H1 (cell line): Measurements from ENCODE around the gene NLRP8.

ENCODE experiments used
- ATF3 ChIP-seq: IDR thresholded peaks from 2 replicates; pipeline ENCODE4 v1.6.1; 2011; ENCODE audit warnings: low read depth, mild to moderate bottlenecking, low read length; ENCODE audit not compliant: insufficient read depth
- BRCA1 ChIP-seq: IDR thresholded peaks from 2 replicates; pipeline ENCODE4 v1.6.1; 2012; ENCODE audit warnings: low read depth, low read length, improper control_type of control experiment
- POLR2AphosphoS5 ChIP-seq: IDR thresholded peaks from 2 replicates; pipeline ENCODE4 v1.6.1; 2011; ENCODE audit warnings: low read depth, low read length
- SP2 ChIP-seq: IDR thresholded peaks from 2 replicates; pipeline ENCODE4 v1.6.1; 2012; ENCODE audit warnings: mild to moderate bottlenecking, low read length, inconsistent platforms
- YY1 ChIP-seq: IDR thresholded peaks from 2 replicates; pipeline ENCODE4 v1.6.1; 2011; ENCODE audit warnings: low read depth, mild to moderate bottlenecking, low read length

- no peak for TF ChIP-seq BRCA1
- TF ChIP-seq POLR2AphosphoS5: no peak
- no peak for TF ChIP-seq ATF3
- no peak for TF ChIP-seq YY1
- TF ChIP-seq SP2: no peak
Observed at GRCh38 chr19:55980415-55980814, 32.8 kb downstream of the NLRP8 start.
